B cell (primary cell): ENCODE measurements around the gene SGPP2.

ENCODE experiments used
- EZH2 ChIP-seq: IDR thresholded peaks from 2 replicates; pipeline ENCODE4 v1.6.1; 2012; ENCODE audit warnings: borderline replicate concordance, low read depth, mild to moderate bottlenecking, moderate library complexity, low read length; ENCODE audit not compliant: insufficient read depth, poor library complexity, severe bottlenecking
- TF ChIP-seq, protein P1 (sequence below): fragments of 200-600 bp; IDR thresholded peaks from one replicate; pipeline ENCODE4 v1.8.0; 2022; ENCODE audit warnings: antibody characterized with exemption, mild to moderate bottlenecking

- TF ChIP-seq, protein P1, sequence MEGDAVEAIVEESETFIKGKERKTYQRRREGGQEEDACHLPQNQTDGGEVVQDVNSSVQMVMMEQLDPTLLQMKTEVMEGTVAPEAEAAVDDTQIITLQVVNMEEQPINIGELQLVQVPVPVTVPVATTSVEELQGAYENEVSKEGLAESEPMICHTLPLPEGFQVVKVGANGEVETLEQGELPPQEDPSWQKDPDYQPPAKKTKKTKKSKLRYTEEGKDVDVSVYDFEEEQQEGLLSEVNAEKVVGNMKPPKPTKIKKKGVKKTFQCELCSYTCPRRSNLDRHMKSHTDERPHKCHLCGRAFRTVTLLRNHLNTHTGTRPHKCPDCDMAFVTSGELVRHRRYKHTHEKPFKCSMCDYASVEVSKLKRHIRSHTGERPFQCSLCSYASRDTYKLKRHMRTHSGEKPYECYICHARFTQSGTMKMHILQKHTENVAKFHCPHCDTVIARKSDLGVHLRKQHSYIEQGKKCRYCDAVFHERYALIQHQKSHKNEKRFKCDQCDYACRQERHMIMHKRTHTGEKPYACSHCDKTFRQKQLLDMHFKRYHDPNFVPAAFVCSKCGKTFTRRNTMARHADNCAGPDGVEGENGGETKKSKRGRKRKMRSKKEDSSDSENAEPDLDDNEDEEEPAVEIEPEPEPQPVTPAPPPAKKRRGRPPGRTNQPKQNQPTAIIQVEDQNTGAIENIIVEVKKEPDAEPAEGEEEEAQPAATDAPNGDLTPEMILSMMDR, result no peak
- TF ChIP-seq EZH2, result no peak
These were observed 101.5 kb downstream of the SGPP2 start for GRCh38 chr2:222525811-222526210.
